OCI-LY3 (cell line): Measurements from ENCODE around the gene MIB2.

Experiments used
- EZH2phosphoT487 ChIP-seq: fragments of 200-600 bp; shearing (Covaris generic); IDR thresholded peaks from 2 replicates; pipeline ENCODE4 v1.6.1; 2018; ENCODE audit warnings: antibody characterized with exemption, mixed run types, low read depth
- TF ChIP-seq, protein P1 (sequence below): fragments of 200-600, 300-600 bp; sonication (generic); IDR thresholded peaks from 2 replicates; pipeline ENCODE4 v1.5.1; 2014; ENCODE audit warnings: antibody characterized with exemption, low read length, low read depth

DNA sequence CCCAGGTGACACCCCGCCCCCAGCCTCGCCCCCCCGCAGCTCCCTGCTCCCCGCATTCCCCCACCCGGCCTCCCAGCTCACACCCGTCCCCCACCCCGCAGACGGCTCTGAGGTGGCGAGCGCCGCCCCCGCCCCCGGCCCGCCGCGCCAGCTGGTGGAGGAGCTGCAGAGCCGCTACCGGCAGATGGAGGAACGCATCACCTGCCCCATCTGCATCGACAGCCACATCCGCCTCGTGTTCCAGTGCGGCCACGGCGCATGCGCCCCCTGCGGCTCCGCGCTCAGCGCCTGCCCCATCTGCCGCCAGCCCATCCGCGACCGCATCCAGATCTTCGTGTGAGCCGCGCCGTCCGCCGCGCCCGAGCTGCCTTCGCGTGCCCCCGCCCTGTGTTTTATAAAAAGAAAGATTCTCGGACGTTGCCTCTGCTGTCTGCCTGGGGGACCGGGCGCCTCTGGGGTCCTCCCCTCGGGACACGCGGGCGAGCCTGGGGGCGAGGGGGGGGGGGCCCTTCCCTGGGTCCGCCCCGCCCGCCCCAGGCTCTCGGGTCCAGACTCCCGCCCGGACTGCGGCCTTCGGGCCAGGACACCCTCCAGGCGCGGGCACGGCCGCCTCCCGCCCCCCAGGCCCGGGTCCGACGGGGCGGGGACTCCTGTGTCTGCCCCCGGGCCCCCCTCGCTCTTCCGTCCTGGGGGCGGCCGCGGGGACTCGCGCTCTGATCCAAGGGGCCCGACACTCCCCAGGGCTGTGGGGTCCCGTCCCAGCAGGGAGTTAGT is 15.1 kb downstream of the MIB2 start:
- TF ChIP-seq, protein P1, sequence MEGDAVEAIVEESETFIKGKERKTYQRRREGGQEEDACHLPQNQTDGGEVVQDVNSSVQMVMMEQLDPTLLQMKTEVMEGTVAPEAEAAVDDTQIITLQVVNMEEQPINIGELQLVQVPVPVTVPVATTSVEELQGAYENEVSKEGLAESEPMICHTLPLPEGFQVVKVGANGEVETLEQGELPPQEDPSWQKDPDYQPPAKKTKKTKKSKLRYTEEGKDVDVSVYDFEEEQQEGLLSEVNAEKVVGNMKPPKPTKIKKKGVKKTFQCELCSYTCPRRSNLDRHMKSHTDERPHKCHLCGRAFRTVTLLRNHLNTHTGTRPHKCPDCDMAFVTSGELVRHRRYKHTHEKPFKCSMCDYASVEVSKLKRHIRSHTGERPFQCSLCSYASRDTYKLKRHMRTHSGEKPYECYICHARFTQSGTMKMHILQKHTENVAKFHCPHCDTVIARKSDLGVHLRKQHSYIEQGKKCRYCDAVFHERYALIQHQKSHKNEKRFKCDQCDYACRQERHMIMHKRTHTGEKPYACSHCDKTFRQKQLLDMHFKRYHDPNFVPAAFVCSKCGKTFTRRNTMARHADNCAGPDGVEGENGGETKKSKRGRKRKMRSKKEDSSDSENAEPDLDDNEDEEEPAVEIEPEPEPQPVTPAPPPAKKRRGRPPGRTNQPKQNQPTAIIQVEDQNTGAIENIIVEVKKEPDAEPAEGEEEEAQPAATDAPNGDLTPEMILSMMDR, result no peak
- no peak for TF ChIP-seq EZH2phosphoT487
